NCI-H748 (cell line): ENCODE data around the gene ZSWIM7.
"Not testable (repeated sequence)": the region's sequence is repeated elsewhere in the genome, so short reads cannot be mapped to it uniquely, and the experiment has no call there.

Source experiments
- DNase-seq: peaks from one replicate; lab custom pipeline; 2025; ENCODE audit not compliant: unreplicated experiment; lab: John Stamatoyannopoulos, UW

ZSWIM7 gene

DNA sequence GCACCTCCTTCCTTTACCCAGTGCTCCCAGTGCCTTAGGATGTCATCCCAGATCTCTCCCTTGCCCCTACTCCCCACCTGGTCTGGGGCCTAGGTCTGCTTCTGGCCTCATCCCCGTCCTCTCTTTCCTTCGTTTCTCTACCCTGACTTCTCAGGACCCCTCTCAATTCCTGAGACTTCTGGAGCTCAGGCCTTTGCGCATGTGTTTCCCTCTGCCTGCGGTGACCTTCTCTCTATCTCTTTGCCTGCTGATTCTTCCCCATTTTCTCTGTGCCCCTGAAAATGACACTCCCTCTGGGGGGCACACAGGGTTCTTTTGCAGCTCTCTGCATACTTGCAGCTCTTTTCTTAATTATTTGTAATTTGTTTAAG lies 41.0 kb downstream of the ZSWIM7 start:
- no peak for DNase-seq

- peak; percentile 40 for DNase-seq
Measured at GRCh38 chr17:15957608-15958307, 41.7 kb downstream of the ZSWIM7 start.

- no peak for DNase-seq
Measured at GRCh38 chr17:15957206-15957605, 42.3 kb downstream of the ZSWIM7 start.

- DNase-seq, result no peak
Measured at GRCh38 chr17:15955793-15956541, 43.5 kb downstream of the ZSWIM7 start.

DNA sequence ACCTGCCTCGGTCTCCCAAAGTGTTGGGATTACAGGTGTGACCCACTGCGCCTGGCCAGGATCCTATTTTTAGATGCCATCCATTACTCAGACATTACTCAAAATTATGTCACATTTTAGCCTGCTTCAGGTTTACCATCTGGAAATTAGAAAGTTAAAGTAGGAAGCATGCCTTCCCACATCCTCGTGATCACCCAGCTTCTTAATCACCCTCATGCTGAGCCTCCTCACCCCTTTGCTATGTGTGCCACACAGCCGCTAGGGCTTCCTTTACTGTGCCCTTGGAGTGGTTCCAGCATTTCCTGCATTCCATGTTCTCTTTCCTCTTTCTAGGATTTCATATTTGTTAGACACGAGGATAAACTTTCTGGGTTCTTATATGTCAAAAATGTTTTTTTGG lies 45.3 kb downstream of the ZSWIM7 start:
- no peak for DNase-seq

DNA sequence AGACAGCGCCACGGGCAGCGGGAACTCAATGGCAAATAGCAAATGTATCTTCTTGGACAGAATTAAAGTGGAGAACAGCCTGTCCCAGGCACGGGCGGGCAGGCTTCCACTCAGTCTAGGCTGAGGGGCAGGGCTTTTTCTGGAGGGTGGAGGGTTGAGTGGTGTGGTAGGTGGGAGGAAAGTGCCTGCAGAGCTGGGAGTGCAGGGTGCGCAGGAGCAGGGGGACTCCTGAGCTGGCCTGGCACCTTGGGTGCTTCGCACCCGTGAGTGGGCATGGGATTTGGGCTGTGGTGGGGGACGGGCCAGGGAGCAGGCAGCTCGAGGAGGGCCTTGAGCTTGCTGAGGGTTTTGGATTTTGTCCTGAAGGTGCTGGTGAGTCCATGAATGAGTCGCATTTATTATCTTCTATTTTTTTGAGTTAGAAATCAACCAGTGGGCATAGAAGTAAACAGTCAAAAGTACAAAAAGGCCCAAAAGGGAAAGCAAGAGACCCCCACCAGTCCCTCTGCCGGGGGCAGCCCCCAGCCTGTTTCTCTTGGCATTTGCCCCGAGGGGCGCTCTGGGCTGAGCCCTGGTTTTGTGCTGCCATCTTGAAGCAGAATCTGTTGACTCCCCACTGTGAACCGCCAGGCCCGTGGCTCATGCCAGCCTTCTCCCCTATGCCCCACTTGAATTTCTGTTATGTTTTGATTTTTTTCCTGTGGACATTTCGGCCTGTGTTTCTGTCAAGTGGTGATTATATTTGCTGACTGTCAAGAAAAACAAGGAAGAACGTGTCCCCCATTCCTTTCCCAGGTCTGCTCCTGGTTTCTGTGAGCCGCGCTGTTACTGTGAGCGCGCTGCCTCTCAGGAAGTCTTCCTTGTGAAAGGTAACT lies 46.4 kb downstream of the ZSWIM7 start:
- DNase-seq, result no peak

DNA sequence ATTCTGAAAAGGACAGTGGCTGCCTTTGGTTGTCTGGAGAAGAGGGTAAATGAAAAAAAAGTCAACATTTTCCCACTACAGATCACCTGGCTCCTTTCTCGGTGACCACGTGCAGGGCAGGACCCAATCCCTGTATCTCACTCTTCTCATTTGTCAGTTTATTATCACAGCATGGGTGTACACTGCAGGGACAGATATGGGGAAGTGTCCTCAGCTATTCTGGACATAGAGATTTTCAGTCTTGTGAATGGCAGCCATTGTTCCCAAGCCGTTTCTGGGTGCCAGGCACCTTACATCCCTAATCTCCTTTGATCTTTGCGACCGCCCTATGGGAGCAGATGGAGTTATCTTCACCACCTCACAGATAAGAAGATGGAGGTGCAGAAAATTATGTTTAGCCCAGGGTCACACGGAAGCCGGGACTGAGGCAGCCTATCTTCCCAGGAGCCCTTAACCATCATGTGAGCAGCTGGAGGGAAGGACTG lies 47.4 kb downstream of the ZSWIM7 start:
- no peak for DNase-seq

DNA sequence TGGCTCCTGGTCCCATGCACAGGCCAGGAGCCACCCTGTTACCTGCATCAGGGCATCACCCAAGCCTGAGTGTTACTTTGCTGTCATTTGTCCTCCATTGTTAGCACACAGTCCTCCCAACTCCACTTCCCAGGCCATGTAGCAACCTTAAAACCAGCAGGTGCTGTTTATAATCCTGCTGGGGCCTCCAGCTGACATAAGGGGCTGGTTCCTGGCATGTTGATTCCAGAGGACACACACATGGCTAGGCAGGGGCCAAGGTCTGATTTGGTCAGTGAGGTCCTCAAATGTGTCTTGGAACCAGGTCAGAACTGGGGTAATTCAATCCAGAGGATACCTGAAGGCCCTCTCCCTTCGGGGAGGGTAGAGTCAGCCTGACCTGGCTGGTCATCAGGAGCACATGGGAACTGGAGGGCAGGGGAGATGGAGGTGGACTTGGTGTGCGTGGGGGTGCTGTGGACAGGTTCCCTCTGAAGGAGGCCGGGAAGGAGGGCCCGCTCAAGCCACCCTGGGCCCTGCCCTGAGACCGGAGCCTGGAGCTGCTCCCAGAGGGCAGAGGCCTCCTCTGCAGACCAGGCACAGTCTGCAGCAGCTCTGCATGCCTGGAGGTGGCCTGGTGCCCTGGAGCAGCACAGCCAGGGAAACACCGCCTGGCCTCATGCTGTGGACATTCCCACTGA lies 48.0 kb downstream of the ZSWIM7 start:
- DNase-seq, result no peak

DNA sequence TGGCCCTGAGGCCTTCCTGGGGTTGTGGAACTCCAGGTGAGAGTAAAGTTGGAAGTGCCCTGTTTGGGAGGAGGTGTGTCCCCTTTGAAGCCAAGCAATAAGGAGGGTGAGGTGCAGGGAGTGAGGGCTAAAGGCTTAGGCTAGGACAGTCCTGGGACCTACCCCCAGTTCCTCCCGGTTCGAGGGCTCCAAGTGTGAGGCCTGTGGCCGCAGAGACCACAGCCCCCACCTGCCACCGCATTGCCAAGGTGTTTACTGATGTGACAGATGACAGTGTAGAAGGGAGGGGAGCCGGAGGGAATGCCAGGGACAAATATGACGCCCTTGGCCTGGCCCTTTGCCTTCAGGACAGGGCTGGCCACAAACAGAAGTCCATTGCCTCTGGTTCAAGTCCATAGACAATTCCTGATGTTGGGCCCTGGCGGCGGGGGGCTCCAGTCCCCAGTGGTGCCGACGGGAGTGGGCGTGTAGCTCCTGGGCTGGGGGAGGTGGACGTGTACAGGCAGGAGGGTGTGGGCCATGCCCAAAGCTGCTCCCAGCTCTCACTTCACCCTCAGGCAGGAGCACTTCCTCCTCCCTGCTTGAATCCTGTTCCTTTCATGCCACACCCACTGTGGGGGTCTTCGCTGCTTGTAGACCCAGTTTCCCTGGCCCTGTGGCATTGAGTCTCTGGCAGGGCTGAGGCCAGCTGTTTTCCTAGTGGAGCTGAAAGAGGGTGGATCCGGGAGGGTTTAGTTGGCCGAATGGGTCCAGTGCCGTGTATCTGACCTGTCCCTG lies 51.3 kb downstream of the ZSWIM7 start:
- no peak for DNase-seq

- DNase-seq, result no peak
Measured at GRCh38 chr17:15947271-15947670, 52.2 kb downstream of the ZSWIM7 start.

- no peak for DNase-seq
Measured at GRCh38 chr17:15946611-15947120, 52.8 kb downstream of the ZSWIM7 start.

- DNase-seq, result peak; percentile 51
Measured at GRCh38 chr17:15945527-15946191, 53.8 kb downstream of the ZSWIM7 start.

- peak; percentile 85 for DNase-seq
Measured at GRCh38 chr17:15944759-15945526, 54.6 kb downstream of the ZSWIM7 start, which contains the start of gene ADORA2B. Gene ADORA2B, plus strand, starts transcription at chr17:15945130. Its CDS starts 119 bp downstream, at chr17:15945249.

- no peak for DNase-seq
Measured at GRCh38 chr17:15943971-15944758, 55.3 kb downstream of the ZSWIM7 start.

DNA sequence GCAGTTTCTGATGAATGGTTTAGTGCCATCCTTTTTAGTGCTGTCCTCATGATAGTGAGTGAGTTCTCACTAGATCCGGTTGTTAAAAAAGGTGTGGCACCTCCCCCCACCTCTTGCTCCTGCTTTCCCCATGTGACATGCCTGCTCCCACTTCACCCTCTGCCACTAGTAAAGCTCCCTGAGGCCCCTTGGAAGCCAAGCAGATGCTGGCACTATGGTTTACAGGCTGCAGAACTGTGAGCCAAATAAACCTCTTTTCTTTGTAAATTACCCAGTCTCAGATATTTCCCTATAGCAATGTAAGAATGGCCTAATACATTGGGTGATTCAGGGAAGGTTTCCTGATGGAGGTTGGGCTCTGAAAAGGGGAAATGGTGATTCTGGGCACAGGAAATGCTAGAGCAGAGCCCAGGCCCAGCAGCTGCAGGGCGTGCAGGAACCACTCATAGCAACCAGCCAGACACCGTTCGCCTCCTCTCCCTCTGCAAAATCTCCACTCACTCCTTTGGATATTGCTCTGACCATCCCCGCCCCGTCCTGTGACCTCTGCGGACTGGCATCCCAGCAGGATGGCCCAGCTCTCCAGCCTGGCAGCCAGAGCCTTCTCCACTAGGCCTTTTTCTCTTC lies 57.2 kb downstream of the ZSWIM7 start:
- DNase-seq, result no peak

DNA sequence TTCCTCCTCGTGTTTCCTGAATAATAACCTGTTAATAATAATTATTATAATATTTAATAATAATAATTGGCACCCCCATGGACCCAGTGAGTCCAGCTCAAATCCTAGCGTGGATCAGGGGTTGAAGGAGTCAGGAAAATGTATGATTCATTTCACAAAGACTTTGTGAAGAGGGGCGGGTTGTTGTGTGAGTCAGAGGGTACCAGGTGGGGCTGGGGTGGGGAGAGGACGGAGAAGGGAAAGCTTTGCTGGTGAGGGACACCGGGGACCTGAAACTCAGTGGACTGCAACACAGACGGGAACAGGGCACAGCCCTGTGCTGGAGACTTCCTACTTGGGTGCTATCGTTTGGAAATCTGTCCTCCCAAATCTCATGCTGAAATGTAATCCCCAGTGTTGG lies 57.7 kb downstream of the ZSWIM7 start:
- no peak for DNase-seq

- DNase-seq, result not testable (repeated sequence)
Measured at GRCh38 chr17:15936481-15936880, 63.0 kb downstream of the ZSWIM7 start.
